Kidney (tissue), 14 donors: ENCODE results near the gene RNU2-1. TPM values are rescaled to one million over a fixed set of nuclear protein-coding genes. Genes with fewer than 3 reads are reported as not detected.
A peak's percentile ranks its signal among the peaks of the same experiment; 100 is the strongest.

Source experiments
- DNase-seq, 5 donors: peaks; one replicate each; pipeline ENCODE4 v3.0.0-alpha.2; 2013 to 2020
- FAIRE-seq: peaks from 2 replicates; lab custom pipeline; 2012; peaks lifted over from hg19 to GRCh38; lab: Jason Lieb, UNC
- H3K27ac ChIP-seq, 2 donors: one replicate each; pipeline ENCODE4 v1.7.0; 2013; ENCODE audit warnings: low read depth in 2 of 2, low read length in 2 of 2, inconsistent platforms in 1 of 2
- H3K27me3 ChIP-seq: one replicate; pipeline ENCODE4 v1.7.1; 2013; ENCODE audit warnings: low read length, inconsistent platforms; ENCODE audit not compliant: control insufficient read depth, insufficient read depth
- H3K36me3 ChIP-seq, 3 donors: one replicate each; pipeline versions ENCODE4 v1.7.0 to v1.7.1; 2013; ENCODE audit warnings: low read length in 3 of 3, control low read depth in 1 of 3, inconsistent platforms in 1 of 3; ENCODE audit not compliant: insufficient read depth in 3 of 3, control insufficient read depth in 2 of 3
- H3K4me1 ChIP-seq, 3 donors: one replicate each; pipeline versions ENCODE4 v1.7.0 to v1.7.1; 2013; ENCODE audit warnings: low read length in 3 of 3, inconsistent platforms in 1 of 3, low read depth in 1 of 3; ENCODE audit not compliant: control insufficient read depth in 2 of 3, insufficient read depth in 2 of 3
- H3K4me3 ChIP-seq, 3 donors: one replicate each; pipeline versions ENCODE4 v1.7.0 to v1.8.1; 2013; ENCODE audit warnings: low read length in 3 of 3, control low read depth in 1 of 3, inconsistent platforms in 1 of 3
- H3K9ac ChIP-seq, 3 donors: one replicate each; pipeline versions ENCODE4 v1.7.0 to v1.7.1; 2013; ENCODE audit warnings: low read length in 3 of 3, control low read depth in 1 of 3, inconsistent platforms in 1 of 3
- H3K9me3 ChIP-seq, 3 donors: one replicate each; pipeline versions ENCODE4 v1.7.0 to v1.7.1; 2013; ENCODE audit warnings: low read length in 3 of 3, control low read depth in 1 of 3, inconsistent platforms in 1 of 3; ENCODE audit not compliant: control insufficient read depth in 2 of 3, insufficient read depth in 1 of 3
- CTCF ChIP-seq: IDR thresholded peaks from 3 replicates; pipeline ENCODE4 v1.5.1; 2012; ENCODE audit warnings: mild to moderate bottlenecking, moderate library complexity, borderline replicate concordance; ENCODE audit not compliant: insufficient read depth; ENCODE audit errors: extremely low read depth
- intact Hi-C: fragments of 100-400 bp; cut with DNase I; formaldehyde crosslinking; loops from one replicate; pipeline ENCODE4 v1.11.1; 2022
- polyA plus RNA-seq: library from polyadenylated mRNA; stranded (reverse); fragments of 350-450 nt; fragmentation: Illumina TruSeq; extraction: RNeasy Lipid Tissue Mini Kit (QIAGEN cat#74804); gene quantifications from one replicate; pipeline ENCODE4 v1.2.3, GENCODE V29; 2014; ENCODE audit warnings: low read depth, low replicate concordance; ENCODE audit not compliant: insufficient read depth
- total RNA-seq: library from RNA; stranded (reverse); fragmentation: NEBNext Ultra II Directional; extraction: Animal tissue kit (Norgen Biotek cat#: 25700); gene quantifications from one replicate; pipeline ENCODE4 v1.2.1, GENCODE V29; 2021
- donor health status: control.
- donor health status: control.
- donor health status: control.
- donor health status: control.
- donor health status: control.
- donor health status: DM: yes; HTN: yes; CAD: no.
- donor health status: Normal renal cell carcinoma (clear cell type).

RNU2-1 gene
- total and polyA plus RNA-seq, 2 donors from 2014 or later: 9,871 TPM; not detected in 1

- Histone ChIP-seq H3K4me1 (peaks cover 0 to 29% (median 14%) of the 10 kb centered on the region in 3 donors), H3K36me3 (peaks cover 2 to 30% (median 13%) of the 10 kb centered on the region in 3 donors), H3K27ac (peak overlapping the region; percentile 80 to 89), H3K27me3 (no peaks in the 10 kb centered on the region), H3K9me3 (no peaks in the 10 kb centered on the region), H3K4me3 (peak overlapping the region; percentile 80 to 92 (median 88)), H3K9ac (peak overlapping the region in 2 of 3 donors; percentile 76 to 96)
- intact Hi-C loops: no loop called here
- peak in 1 of 5 donors; percentile 33 for DNase-seq
- no peak for TF ChIP-seq CTCF
- FAIRE-seq: no peak
These were observed 20.9 kb downstream of the RNU2-1 start for GRCh38 chr17:43212641-43213490.

GRCh38 chr17:43211480-43212402 is 22.0 kb downstream of the RNU2-1 start, which contains the start of gene TMEM106A:
TMEM106A (plus strand) TSS chr17:43211875; CDS start chr17:43213042, 1,167 bp downstream.
- no peaks in the 10 kb centered on the region for H3K9me3 ChIP-seq
- H3K9ac ChIP-seq: peak within 1 kb of the TSS; percentile 76 to 96 (median 76)
- intact Hi-C loops: no loop called here
- no peaks in the 10 kb centered on the region for H3K27me3 ChIP-seq
- peaks cover 0 to 21% (median 9%) of the 10 kb centered on the region in 3 donors for H3K4me1 ChIP-seq
- peak; percentile 81 to 92 (median 86) for DNase-seq
- H3K27ac ChIP-seq: peak within 1 kb of the TSS; percentile 80 to 89
- FAIRE-seq: no peak
- no peak for TF ChIP-seq CTCF
- peaks cover 2 to 23% (median 11%) of the 10 kb centered on the region in 3 donors for H3K36me3 ChIP-seq
- H3K4me3 ChIP-seq: peak within 1 kb of the TSS; percentile 80 to 92 (median 88)

DNA sequence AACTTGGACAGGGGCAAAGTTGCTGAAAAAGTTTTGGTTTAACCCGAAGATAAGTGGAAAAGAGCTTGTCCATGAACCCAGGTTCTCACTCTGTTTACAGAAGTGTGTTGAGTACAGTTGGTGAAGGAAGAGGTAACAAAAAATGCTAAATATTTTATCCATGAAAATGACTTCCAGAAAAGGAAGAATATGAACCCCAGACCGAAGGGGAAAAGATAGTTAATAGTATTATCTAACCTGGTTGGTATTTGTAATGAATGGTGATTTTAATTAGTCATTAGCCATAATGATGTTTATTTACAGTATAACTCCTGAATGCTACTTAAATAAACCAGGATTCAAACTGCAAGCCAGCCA is 22.7 kb downstream of the RNU2-1 start:
- Histone ChIP-seq H3K9me3 (no peaks in the 10 kb centered on the region), H3K27ac (peak overlapping the region; percentile 36 to 79), H3K4me1 (peaks cover 0 to 20% (median 9%) of the 10 kb centered on the region in 3 donors), H3K36me3 (peaks cover 2 to 22% (median 11%) of the 10 kb centered on the region in 3 donors), H3K9ac (peak overlapping the region; percentile 14 to 87 (median 69)), H3K27me3 (no peaks in the 10 kb centered on the region), H3K4me3 (peak overlapping the region; percentile 32 to 88 (median 80))
- peak in 1 of 5 donors; percentile 4 for DNase-seq
- TF ChIP-seq CTCF: no peak
- FAIRE-seq: no peak
- intact Hi-C loops: no loop called here
